T-cell (primary cell): ENCODE measurements around the gene TMC3. TPM values are rescaled to one million over a fixed set of nuclear protein-coding genes. Genes with fewer than 3 reads are reported as not detected.

Source experiments
- ATAC-seq, 4 experiments: fragments of 200-7000 bp in 3 of 4; fragments of 150-1000 bp in 1 of 4; cut with Tn5 transposase; replicated peaks in 1 of 4; 1 replicate in 3 of 4; 2 replicates in 1 of 4; pipeline ENCODE4 v1.10.0; 2021; ENCODE audit warnings: moderate library complexity in 3 of 4, mild to moderate bottlenecking in 2 of 4, moderate number of reproducible peaks in 1 of 4
- CTCF ChIA-PET, 2 donors: fragments of 300-600 bp; sonication (Branson Sonifier 250); formaldehyde crosslinking; loops; one replicate each; lab custom pipeline; 2022; ENCODE audit warnings: antibody characterized with exemption in 2 of 2; lab: Charles Lee
- POLR2A ChIA-PET, 2 donors: fragments of 300-600 bp; sonication (Branson Sonifier 250); formaldehyde crosslinking; loops; one replicate each; lab custom pipeline; 2022; ENCODE audit warnings: antibody characterized with exemption in 2 of 2; lab: Charles Lee
- DNase-seq, 35 experiments: peaks; one replicate each; pipeline versions ENCODE4 v3.0.0 to v3.0.0-alpha.2; 2013 to 2023
- H3K27ac ChIP-seq: one replicate; pipeline ENCODE4 v1.5.1; 2013; ENCODE audit warnings: low read length
- H3K27me3 ChIP-seq, 2 experiments: replicated peaks in 1 of 2; 1 replicate in 1 of 2; 2 replicates in 1 of 2; pipeline versions ENCODE4 v1.6.1 to v1.7.0; 2013; ENCODE audit warnings: low read length in 1 of 2, mixed read lengths in 1 of 2; ENCODE audit not compliant: control insufficient read depth in 2 of 2, insufficient read depth in 2 of 2; ENCODE audit errors: extremely low read depth in 1 of 2
- H3K36me3 ChIP-seq, 2 donors: 1 replicate in 1 of 2; 2 replicates in 1 of 2; pipeline versions ENCODE4 v1.6.1 to v1.7.0; 2013; ENCODE audit warnings: low read length in 1 of 2; ENCODE audit not compliant: control insufficient read depth in 2 of 2, insufficient read depth in 1 of 2; ENCODE audit errors: extremely low read depth in 1 of 2
- H3K4me1 ChIP-seq, 2 experiments: 1 replicate in 1 of 2; 2 replicates in 1 of 2; pipeline versions ENCODE4 v1.6.1 to v1.7.0; 2013; ENCODE audit warnings: low read length in 2 of 2, mixed read lengths in 1 of 2; ENCODE audit not compliant: insufficient read depth in 2 of 2, control insufficient read depth in 1 of 2; ENCODE audit errors: extremely low read depth in 1 of 2
- H3K4me3 ChIP-seq, 2 donors: 1 replicate in 1 of 2; 2 replicates in 1 of 2; pipeline versions ENCODE4 v1.5.1 to v1.7.0; 2013; ENCODE audit warnings: mild to moderate bottlenecking in 2 of 2, low read length in 1 of 2, moderate library complexity in 1 of 2; ENCODE audit not compliant: control insufficient read depth in 1 of 2; ENCODE audit errors: extremely low read depth in 1 of 2
- H3K9me3 ChIP-seq: 2 replicates; pipeline ENCODE4 v1.7.0; 2013
- H3K27ac Mint-ChIP-seq, 2 donors: one replicate each; pipeline ENCODE4 v1.8.0; 2020 to 2021; ENCODE audit warnings: mild to moderate bottlenecking in 2 of 2, mixed read lengths in 2 of 2
- H3K27me3 Mint-ChIP-seq, 2 donors: one replicate each; pipeline ENCODE4 v1.8.0; 2021 to 2022; ENCODE audit warnings: mixed read lengths in 2 of 2
- H3K36me3 Mint-ChIP-seq: one replicate; pipeline ENCODE4 v1.8.0; 2021; ENCODE audit warnings: mixed read lengths
- H3K4me1 Mint-ChIP-seq, 3 donors: one replicate each; pipeline ENCODE4 v1.8.0; 2020 to 2022; ENCODE audit warnings: mixed read lengths in 3 of 3, mild to moderate bottlenecking in 1 of 3
- H3K4me3 Mint-ChIP-seq, 3 donors: one replicate each; pipeline ENCODE4 v1.8.0; 2020 to 2022; ENCODE audit warnings: mild to moderate bottlenecking in 3 of 3, mixed read lengths in 3 of 3, moderate library complexity in 3 of 3
- H3K9me3 Mint-ChIP-seq, 3 donors: one replicate each; pipeline ENCODE4 v1.8.0; 2020 to 2022; ENCODE audit warnings: mixed read lengths in 3 of 3
- WGBS: methylation state at CpG from one replicate; pipeline ENCODE4 v1.1.5; 2013; ENCODE audit warnings: missing lambda C conversion rate; ENCODE audit not compliant: insufficient coverage; 5-methylcytosine and 5-hydroxymethylcytosine counted together
- total RNA-seq, 35 experiments: library from RNA in 6 of 35; stranded (reverse) in 6 of 35; fragments of 120-200 nt in 1 of 35; gene quantifications; one replicate each; pipeline versions ENCODE4 v1.2.1 to v1.2.4 and lab custom pipeline; 2013 to 2026

Gene TMC3
- total RNA-seq, 5 donors from 2014 or later (not counting 1 experiment from before 2014, with no cell fraction given): not detected

- ATAC-seq (no peak), DNase-seq (no peak)
- Mint-ChIP-seq H3K36me3 (peaks cover 15% of the 10 kb centered on the region), H3K4me1 (no peaks in the 10 kb centered on the region), H3K27ac (no peak overlapping the region), H3K9me3 (no peaks in the 10 kb centered on the region), H3K4me3 (no peak overlapping the region), H3K27me3 (peaks cover 0 to 4% of the 10 kb centered on the region in 2 donors)
- H3K4me3 ChIP-seq: no peak overlapping the region
- WGBS: 97% methylated on average over 4 of the region's 5 CpGs
- no peaks in the 10 kb centered on the region for H3K9me3 ChIP-seq
- H3K27me3 ChIP-seq: peaks cover 0 to 10% of the 10 kb centered on the region in 2 experiments
- H3K36me3 ChIP-seq: no peaks in the 10 kb centered on the region
- CTCF ChIA-PET: no interaction called here
- no peak overlapping the region for H3K27ac ChIP-seq
- H3K4me1 ChIP-seq: no peaks in the 10 kb centered on the region
- POLR2A ChIA-PET: no interaction called here
Measured at GRCh38 chr15:81360491-81360890, 13.5 kb downstream of the TMC3 start.

GRCh38 chr15:81358248-81358647, 15.8 kb downstream of the TMC3 start:
- no peak overlapping the region for H3K4me3 ChIP-seq

GRCh38 chr15:81357180-81357686, 16.8 kb downstream of the TMC3 start:
- Mint-ChIP-seq H3K4me3 (no peak overlapping the region), H3K27ac (no peak overlapping the region), H3K4me1 (no peaks in the 10 kb centered on the region), H3K36me3 (peaks cover 7% of the 10 kb centered on the region), H3K9me3 (no peaks in the 10 kb centered on the region), H3K27me3 (peaks cover 0 to 4% of the 10 kb centered on the region in 2 donors)
- ATAC-seq (no peak), DNase-seq (no peak)
- Histone ChIP-seq H3K36me3 (no peaks in the 10 kb centered on the region), H3K27ac (no peak overlapping the region), H3K9me3 (no peaks in the 10 kb centered on the region), H3K4me1 (no peaks in the 10 kb centered on the region), H3K4me3 (no peak overlapping the region), H3K27me3 (peaks cover 0 to 10% of the 10 kb centered on the region in 2 experiments)
- ChIA-PET CTCF (interaction anchor here in 1 of 2 donors (0.7 to 0.9 kb wide), 2 partner anchors 9 to 42 kb away, joined by 3 to 4 read pairs; no protein-coding TSS in a partner anchor), POLR2A (no interaction called here)
- 84% methylated on average over 4 of the region's 6 CpGs for WGBS

More at GRCh38 chr15:81358248-81358647, 15.8 kb downstream of the TMC3 start:
- 92% methylated on average over 5 of the region's 6 CpGs for WGBS
- CTCF ChIA-PET: interaction anchor here (0.6 to 0.9 kb wide), 3 partner anchors 8 to 43 kb away, joined by 3 to 4 read pairs (median 3); no protein-coding TSS in a partner anchor
- Histone ChIP-seq H3K4me1 (no peaks in the 10 kb centered on the region), H3K27ac (no peak overlapping the region), H3K27me3 (peaks cover 0 to 10% of the 10 kb centered on the region in 2 experiments), H3K36me3 (no peaks in the 10 kb centered on the region), H3K9me3 (no peaks in the 10 kb centered on the region)
- no peaks in the 10 kb centered on the region for H3K4me1 Mint-ChIP-seq
- DNase-seq: no peak
- peaks cover 8% of the 10 kb centered on the region for H3K36me3 Mint-ChIP-seq
- ATAC-seq: no peak
- H3K9me3 Mint-ChIP-seq: no peaks in the 10 kb centered on the region
- H3K4me3 Mint-ChIP-seq: no peak overlapping the region
- no peak overlapping the region for H3K27ac Mint-ChIP-seq
- peaks cover 0 to 4% of the 10 kb centered on the region in 2 donors for H3K27me3 Mint-ChIP-seq
- POLR2A ChIA-PET: no interaction called here

GRCh38 chr15:81356252-81356651, 17.8 kb downstream of the TMC3 start:
- H3K9me3 ChIP-seq: no peaks in the 10 kb centered on the region
- no peak for ATAC-seq
- no peaks in the 10 kb centered on the region for H3K4me1 ChIP-seq
- H3K4me1 Mint-ChIP-seq: no peaks in the 10 kb centered on the region
- no peak overlapping the region for H3K4me3 Mint-ChIP-seq
- H3K27me3 Mint-ChIP-seq: peaks cover 0 to 4% of the 10 kb centered on the region in 2 donors
- H3K36me3 Mint-ChIP-seq: peaks cover 4% of the 10 kb centered on the region
- H3K27me3 ChIP-seq: peaks cover 0 to 7% of the 10 kb centered on the region in 2 experiments
- H3K36me3 ChIP-seq: no peaks in the 10 kb centered on the region
- no peak overlapping the region for H3K27ac Mint-ChIP-seq
- POLR2A ChIA-PET: no interaction called here
- no peak for DNase-seq
- WGBS: 88% methylated on average over 3 of the region's 5 CpGs
- H3K27ac ChIP-seq: no peak overlapping the region
- no peaks in the 10 kb centered on the region for H3K9me3 Mint-ChIP-seq
- H3K4me3 ChIP-seq: no peak overlapping the region
- CTCF ChIA-PET: interaction anchor here in 1 of 2 donors (0.6 to 1.0 kb wide), 2 partner anchors 29 to 93 kb away, joined by 3 read pairs; no protein-coding TSS in a partner anchor

- Histone ChIP-seq H3K27me3 (no peaks in the 10 kb centered on the region), H3K9me3 (no peaks in the 10 kb centered on the region), H3K36me3 (no peaks in the 10 kb centered on the region), H3K4me1 (no peaks in the 10 kb centered on the region), H3K4me3 (no peak overlapping the region), H3K27ac (no peak overlapping the region)
- Mint-ChIP-seq H3K4me3 (no peak overlapping the region), H3K4me1 (no peaks in the 10 kb centered on the region), H3K9me3 (no peaks in the 10 kb centered on the region), H3K36me3 (no peaks in the 10 kb centered on the region), H3K27ac (no peak overlapping the region), H3K27me3 (peaks cover 0 to 4% of the 10 kb centered on the region in 2 donors)
- POLR2A ChIA-PET: no interaction called here
- 81% methylated on average over 4 of the region's 5 CpGs for WGBS
- CTCF ChIA-PET: no interaction called here
- ATAC-seq (no peak), DNase-seq (no peak)
Measured at GRCh38 chr15:81351651-81352050, 22.4 kb downstream of the TMC3 start.

- Mint-ChIP-seq H3K4me3 (no peak overlapping the region), H3K36me3 (no peaks in the 10 kb centered on the region), H3K9me3 (no peaks in the 10 kb centered on the region), H3K27ac (no peak overlapping the region), H3K4me1 (no peaks in the 10 kb centered on the region), H3K27me3 (peaks cover 0 to 4% of the 10 kb centered on the region in 2 donors)
- DNase-seq (no peak), ATAC-seq (no peak)
- Histone ChIP-seq H3K36me3 (no peaks in the 10 kb centered on the region), H3K27me3 (no peaks in the 10 kb centered on the region), H3K4me3 (no peak overlapping the region), H3K4me1 (no peaks in the 10 kb centered on the region), H3K27ac (no peak overlapping the region), H3K9me3 (no peaks in the 10 kb centered on the region)
- 100% methylated on average over 2 of the region's 3 CpGs for WGBS
- ChIA-PET POLR2A (no interaction called here), CTCF (no interaction called here)
Measured at GRCh38 chr15:81349271-81349670, 24.7 kb downstream of the TMC3 start.
